ENCODE data around the gene CASP14.
"Not testable (repeated sequence)": the region's sequence is repeated elsewhere in the genome, so short reads cannot be mapped to it uniquely, and the experiment has no call there.

CASP14 gene

GRCh38 chr19:15072930-15073647, 23.8 kb downstream of the CASP14 start:
- DNase-seq (ENCODE audit: low read depth), result no peak

- DNase-seq (ENCODE audit: low read depth), result no peak
Observed at GRCh38 chr19:15074371-15074770, 25.1 kb downstream of the CASP14 start.

GRCh38 chr19:15075806-15076205, 26.5 kb downstream of the CASP14 start:
- no peak for DNase-seq (ENCODE audit: low read depth)

- DNase-seq (ENCODE audit: low read depth), result not testable (repeated sequence)
Observed at GRCh38 chr19:15080002-15080401, 30.7 kb downstream of the CASP14 start.

GRCh38 chr19:15081911-15082310, 32.6 kb downstream of the CASP14 start, which contains the start of gene OR1I1:
Gene OR1I1 (plus strand): TSS chr19:15082211. CDS start chr19:15087066, 4,855 bp downstream.
- no peak for DNase-seq (ENCODE audit: low read depth)

GRCh38 chr19:15087182-15087581, 37.9 kb downstream of the CASP14 start:
- DNase-seq (ENCODE audit: low read depth), result no peak

GRCh38 chr19:15091918-15092753, 42.9 kb downstream of the CASP14 start:
- DNase-seq (ENCODE audit: low read depth), result peak; percentile 38

- no peak for DNase-seq (ENCODE audit: low read depth)
Observed at GRCh38 chr19:15093001-15093400, 43.7 kb downstream of the CASP14 start.

GRCh38 chr19:15096223-15096622, 46.9 kb downstream of the CASP14 start:
- DNase-seq (ENCODE audit: low read depth), result no peak

GRCh38 chr19:15097980-15098379, 48.7 kb downstream of the CASP14 start:
- not testable (repeated sequence) for DNase-seq (ENCODE audit: low read depth)

GRCh38 chr19:15098460-15098859, 49.2 kb downstream of the CASP14 start:
- no peak for DNase-seq (ENCODE audit: low read depth)

GRCh38 chr19:15099017-15099582, 49.8 kb downstream of the CASP14 start:
- no peak for DNase-seq (ENCODE audit: low read depth)

GRCh38 chr19:15101479-15102082, 52.3 kb downstream of the CASP14 start:
- DNase-seq (ENCODE audit: low read depth), result no peak

- no peak for DNase-seq (ENCODE audit: low read depth)
Observed at GRCh38 chr19:15104003-15104402, 54.7 kb downstream of the CASP14 start.

- no peak for DNase-seq (ENCODE audit: low read depth)
Observed at GRCh38 chr19:15104411-15104810, 55.1 kb downstream of the CASP14 start.

- DNase-seq (ENCODE audit: low read depth), result no peak
Observed at GRCh38 chr19:15105044-15105443, 55.8 kb downstream of the CASP14 start.

- DNase-seq (ENCODE audit: low read depth), result no peak
Observed at GRCh38 chr19:15107061-15108010, 58.1 kb downstream of the CASP14 start, which contains the start of gene SYDE1. Gene SYDE1 (plus strand): TSS chr19:15107401. CDS start chr19:15107434, 33 bp downstream.

Data from HS-27A (cell line).